H9 (cell line): ENCODE data around the gene CLOCK. TPM values are rescaled to one million over a fixed set of nuclear protein-coding genes. Genes with fewer than 3 reads are reported as not detected.

Experiments
- DNase-seq: peaks from one replicate; pipeline ENCODE4 v3.0.0-alpha.2; 2017
- H2AFZ ChIP-seq: one replicate; pipeline ENCODE4 v1.6.1; 2013; ENCODE audit warnings: mild to moderate bottlenecking, low read length, control low read depth, moderate library complexity
- H2AK5ac ChIP-seq: 2 replicates; pipeline ENCODE4 v1.6.1; 2013; ENCODE audit warnings: low read length, control low read depth, mixed read lengths; ENCODE audit not compliant: insufficient read length
- H2BK120ac ChIP-seq: one replicate; pipeline ENCODE4 v1.6.1; 2013; ENCODE audit warnings: low read depth, mild to moderate bottlenecking, low read length, control low read depth, inconsistent platforms; ENCODE audit not compliant: poor library complexity, severe bottlenecking
- H2BK12ac ChIP-seq: 2 replicates; pipeline ENCODE4 v1.6.1; 2013; ENCODE audit warnings: low read length, control low read depth, mixed read lengths, low read depth; ENCODE audit not compliant: insufficient read length
- H2BK15ac ChIP-seq: 2 replicates; pipeline ENCODE4 v1.6.1; 2013; ENCODE audit warnings: low read depth, low read length, control low read depth
- H2BK20ac ChIP-seq: one replicate; pipeline ENCODE4 v1.6.1; 2013; ENCODE audit warnings: low read depth, mild to moderate bottlenecking, low read length, control low read depth, inconsistent platforms; ENCODE audit not compliant: poor library complexity, severe bottlenecking
- H2BK5ac ChIP-seq: 2 replicates; pipeline ENCODE4 v1.6.1; 2013; ENCODE audit warnings: low read length, control low read depth, mixed read lengths; ENCODE audit not compliant: insufficient read length
- H3K14ac ChIP-seq: 2 replicates; pipeline ENCODE4 v1.6.1; 2013; ENCODE audit warnings: low read length, control low read depth; ENCODE audit not compliant: insufficient read depth
- H3K18ac ChIP-seq: 2 replicates; pipeline ENCODE4 v1.6.1; 2013; ENCODE audit warnings: low read depth, mild to moderate bottlenecking, mixed read lengths, low read length, control low read depth; ENCODE audit not compliant: insufficient read length
- H3K23ac ChIP-seq: 2 replicates; pipeline ENCODE4 v1.6.1; 2013; ENCODE audit warnings: low read length, control low read depth, mixed read lengths, low read depth; ENCODE audit not compliant: insufficient read length
- H3K23me2 ChIP-seq: 2 replicates; pipeline ENCODE4 v1.6.1; 2013; ENCODE audit warnings: low read depth, mild to moderate bottlenecking, mixed read lengths, low read length, control low read depth; ENCODE audit not compliant: insufficient read length, poor library complexity, severe bottlenecking
- H3K27ac ChIP-seq: 2 replicates; pipeline ENCODE4 v1.5.1; 2013; ENCODE audit warnings: low read length, control low read depth, mixed read lengths, low read depth; ENCODE audit not compliant: insufficient read length
- H3K27me3 ChIP-seq: 2 replicates; pipeline ENCODE4 v1.6.1; 2013; ENCODE audit warnings: low read length, control low read depth, inconsistent platforms; ENCODE audit not compliant: insufficient read depth
- H3K4ac ChIP-seq: 2 replicates; pipeline ENCODE4 v1.6.1; 2013; ENCODE audit warnings: low read depth, mild to moderate bottlenecking, control low read depth, inconsistent platforms, low read length, moderate library complexity
- H3K4me1 ChIP-seq: 2 replicates; pipeline ENCODE4 v1.6.1; 2013; ENCODE audit warnings: low read length, control low read depth, inconsistent platforms; ENCODE audit not compliant: insufficient read depth
- H3K4me2 ChIP-seq: 2 replicates; pipeline ENCODE4 v1.6.1; 2013; ENCODE audit warnings: low read length, control low read depth, mixed read lengths; ENCODE audit not compliant: insufficient read length, insufficient read depth
- H3K56ac ChIP-seq: 2 replicates; pipeline ENCODE4 v1.6.1; 2013; ENCODE audit warnings: low read depth, mild to moderate bottlenecking, mixed read lengths, low read length, control low read depth; ENCODE audit not compliant: insufficient read length
- H3K79me1 ChIP-seq: 2 replicates; pipeline ENCODE4 v1.6.1; 2013; ENCODE audit warnings: low read depth, mild to moderate bottlenecking, moderate library complexity, low read length, control low read depth, inconsistent platforms; ENCODE audit not compliant: insufficient read depth, poor library complexity, severe bottlenecking
- H3K79me2 ChIP-seq: 2 replicates; pipeline ENCODE4 v1.6.1; 2013; ENCODE audit warnings: low read length, control low read depth, inconsistent platforms; ENCODE audit not compliant: insufficient read depth
- H3K9ac ChIP-seq: 2 replicates; pipeline ENCODE4 v1.6.1; 2013; ENCODE audit warnings: low read length, control low read depth, mixed read lengths; ENCODE audit not compliant: insufficient read length; ENCODE audit errors: extremely low read depth
- H3K9me3 ChIP-seq: one replicate; pipeline ENCODE4 v1.6.1; 2013; ENCODE audit warnings: low read depth, low read length, inconsistent platforms; ENCODE audit not compliant: control insufficient read depth
- H3T11ph ChIP-seq: one replicate; pipeline ENCODE4 v1.6.1; 2013; ENCODE audit warnings: mild to moderate bottlenecking, low read length, control low read depth, inconsistent platforms
- H4K20me1 ChIP-seq: one replicate; pipeline ENCODE4 v1.6.1; 2013; ENCODE audit not compliant: control insufficient read depth, insufficient read length, insufficient read depth
- H4K5ac ChIP-seq: 2 replicates; pipeline ENCODE4 v1.6.1; 2013; ENCODE audit warnings: low read depth, mild to moderate bottlenecking, mixed read lengths, low read length, control low read depth; ENCODE audit not compliant: insufficient read length
- H4K8ac ChIP-seq: replicated peaks from 2 replicates; pipeline ENCODE4 v1.6.1; 2013; ENCODE audit warnings: low read length, control low read depth, mixed read lengths, low read depth; ENCODE audit not compliant: insufficient read length
- H4K91ac ChIP-seq: 2 replicates; pipeline ENCODE4 v1.6.1; 2013; ENCODE audit warnings: low read depth, mild to moderate bottlenecking, moderate library complexity, mixed read lengths, low read length, control low read depth; ENCODE audit not compliant: insufficient read length
- H3K27ac Mint-ChIP-seq, 3 experiments: 2 replicates in 2 of 3; 3 replicates in 1 of 3; pipeline ENCODE4 v1.8.0; 2020 to 2021; ENCODE audit warnings: mixed read lengths in 3 of 3, mild to moderate bottlenecking in 1 of 3, moderate library complexity in 1 of 3
- H3K27me3 Mint-ChIP-seq: 2 replicates; pipeline ENCODE4 v1.8.0; 2021; ENCODE audit warnings: low read depth, mild to moderate bottlenecking, moderate library complexity, mixed read lengths
- H3K36me3 Mint-ChIP-seq, 3 experiments: 2 replicates in 2 of 3; 3 replicates in 1 of 3; pipeline ENCODE4 v1.8.0; 2020 to 2021; ENCODE audit warnings: low read depth in 3 of 3, mixed read lengths in 3 of 3; ENCODE audit not compliant: insufficient read depth in 1 of 3
- H3K4me1 Mint-ChIP-seq, 2 experiments: 2 replicates each; pipeline ENCODE4 v1.8.0; 2020; ENCODE audit warnings: mixed read lengths in 2 of 2
- H3K4me3 Mint-ChIP-seq, 2 experiments: 2 replicates in 1 of 2; 3 replicates in 1 of 2; pipeline ENCODE4 v1.8.0; 2020 to 2021; ENCODE audit warnings: mild to moderate bottlenecking in 2 of 2, mixed read lengths in 2 of 2, moderate library complexity in 1 of 2
- H3K9me3 Mint-ChIP-seq, 2 experiments: 2 replicates in 1 of 2; 3 replicates in 1 of 2; pipeline ENCODE4 v1.8.0; 2020; ENCODE audit warnings: mild to moderate bottlenecking in 2 of 2, mixed read lengths in 2 of 2, moderate library complexity in 1 of 2
- WGBS: extraction: QIAGEN DNeasy Blood & Tissue Kit; methylation state at CpG from one replicate; pipeline ENCODE4 v1.1.7; 2013; ENCODE audit warnings: missing lambda C conversion rate, low lambda C conversion rate, mixed read lengths; ENCODE audit not compliant: insufficient read length; ENCODE audit errors: extremely low coverage; 5-methylcytosine and 5-hydroxymethylcytosine counted together
- total RNA-seq: library from RNA; stranded (reverse); gene quantifications from 2 replicates; pipeline ENCODE4 v1.2.1, GENCODE V29; 2021
- TF ChIP-seq, protein P1 (sequence below): fragments of 200-600 bp; sonication (generic); conservative IDR thresholded peaks from 3 replicates; pipeline ENCODE4 v1.8.0; 2021; ENCODE audit warnings: antibody characterized with exemption, mild to moderate bottlenecking

CLOCK gene
- total RNA-seq, 1 experiment from 2014 or later = 16.2 TPM

DNA sequence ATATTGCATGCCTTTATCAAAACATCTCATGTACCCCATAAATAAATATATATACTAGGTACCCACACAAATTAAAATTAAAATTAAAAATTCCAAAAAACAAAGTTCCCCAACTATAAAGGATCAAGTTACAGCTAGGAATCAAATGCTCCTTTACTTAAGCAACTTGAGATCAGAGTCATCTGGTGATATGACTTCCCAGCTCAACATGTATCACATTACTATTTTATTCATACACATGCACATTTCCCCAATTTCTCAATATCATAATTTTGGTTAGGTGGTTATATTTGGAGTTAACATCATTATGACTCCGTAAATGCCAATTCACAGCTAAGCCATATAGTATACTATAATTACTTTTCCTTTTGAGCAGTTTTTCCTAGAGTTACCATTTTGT is 60.9 kb downstream of the CLOCK start:
- no peak overlapping the region for H3K4me3 Mint-ChIP-seq
- Histone ChIP-seq H3K56ac (no peak overlapping the region), H4K8ac (no peak overlapping the region), H4K5ac (no peak overlapping the region), H3K23me2 (no peaks in the 10 kb centered on the region), H3K4me2 (no peak overlapping the region), H3T11ph (no peak overlapping the region), H3K9me3 (no peaks in the 10 kb centered on the region), H2AFZ (no peak overlapping the region), H3K23ac (no peak overlapping the region), H3K79me1 (no peaks in the 10 kb centered on the region), H2AK5ac (no peak overlapping the region), H2BK20ac (no peak overlapping the region), H3K27ac (no peak overlapping the region), H3K27me3 (no peaks in the 10 kb centered on the region), H4K20me1 (no peaks in the 10 kb centered on the region), H3K9ac (no peak overlapping the region), H2BK5ac (no peak overlapping the region), H3K14ac (no peak overlapping the region), H2BK120ac (no peak overlapping the region), H3K79me2 (no peaks in the 10 kb centered on the region), H4K91ac (no peak overlapping the region), H3K4ac (no peak overlapping the region), H3K18ac (no peak overlapping the region), H2BK12ac (no peak overlapping the region), H2BK15ac (no peak overlapping the region), H3K4me1 (no peaks in the 10 kb centered on the region; the same call in 1 of the 2 replicates)
- no CpG with 5 or more reads among the region's 1 CpG for WGBS
- no peak for DNase-seq
- TF ChIP-seq, protein P1, sequence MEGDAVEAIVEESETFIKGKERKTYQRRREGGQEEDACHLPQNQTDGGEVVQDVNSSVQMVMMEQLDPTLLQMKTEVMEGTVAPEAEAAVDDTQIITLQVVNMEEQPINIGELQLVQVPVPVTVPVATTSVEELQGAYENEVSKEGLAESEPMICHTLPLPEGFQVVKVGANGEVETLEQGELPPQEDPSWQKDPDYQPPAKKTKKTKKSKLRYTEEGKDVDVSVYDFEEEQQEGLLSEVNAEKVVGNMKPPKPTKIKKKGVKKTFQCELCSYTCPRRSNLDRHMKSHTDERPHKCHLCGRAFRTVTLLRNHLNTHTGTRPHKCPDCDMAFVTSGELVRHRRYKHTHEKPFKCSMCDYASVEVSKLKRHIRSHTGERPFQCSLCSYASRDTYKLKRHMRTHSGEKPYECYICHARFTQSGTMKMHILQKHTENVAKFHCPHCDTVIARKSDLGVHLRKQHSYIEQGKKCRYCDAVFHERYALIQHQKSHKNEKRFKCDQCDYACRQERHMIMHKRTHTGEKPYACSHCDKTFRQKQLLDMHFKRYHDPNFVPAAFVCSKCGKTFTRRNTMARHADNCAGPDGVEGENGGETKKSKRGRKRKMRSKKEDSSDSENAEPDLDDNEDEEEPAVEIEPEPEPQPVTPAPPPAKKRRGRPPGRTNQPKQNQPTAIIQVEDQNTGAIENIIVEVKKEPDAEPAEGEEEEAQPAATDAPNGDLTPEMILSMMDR = no peak
- H3K27ac Mint-ChIP-seq = no peak overlapping the region
- H3K9me3 Mint-ChIP-seq = peaks cover 2 to 4% of the 10 kb centered on the region in 2 experiments; a peak in 3 of 5 replicates
- peaks cover 4 to 16% (median 7%) of the 10 kb centered on the region in 3 experiments for H3K36me3 Mint-ChIP-seq
- peaks cover 10 to 11% of the 10 kb centered on the region in 2 experiments for H3K4me1 Mint-ChIP-seq
- H3K27me3 Mint-ChIP-seq = no peaks in the 10 kb centered on the region
